Fibroblast of lung (primary cell): Measurements from ENCODE around the gene ANO2.

Source experiments
- EZH2 ChIP-seq: IDR thresholded peaks from 2 replicates; pipeline ENCODE4 v1.5.1; 2012; ENCODE audit warnings: low read length, control low read depth, mild to moderate bottlenecking; ENCODE audit errors: missing control alignments
- TF ChIP-seq, protein P1 (sequence below), 2 donors: IDR thresholded peaks in 1 of 2; conservative IDR thresholded peaks in 1 of 2; 1 replicate in 1 of 2; 2 replicates in 1 of 2; pipeline ENCODE4 v1.5.1; 2011 to 2012; ENCODE audit warnings: low read length in 2 of 2, control low read depth in 1 of 2, inconsistent platforms in 1 of 2, low read depth in 1 of 2, mild to moderate bottlenecking in 1 of 2

DNA sequence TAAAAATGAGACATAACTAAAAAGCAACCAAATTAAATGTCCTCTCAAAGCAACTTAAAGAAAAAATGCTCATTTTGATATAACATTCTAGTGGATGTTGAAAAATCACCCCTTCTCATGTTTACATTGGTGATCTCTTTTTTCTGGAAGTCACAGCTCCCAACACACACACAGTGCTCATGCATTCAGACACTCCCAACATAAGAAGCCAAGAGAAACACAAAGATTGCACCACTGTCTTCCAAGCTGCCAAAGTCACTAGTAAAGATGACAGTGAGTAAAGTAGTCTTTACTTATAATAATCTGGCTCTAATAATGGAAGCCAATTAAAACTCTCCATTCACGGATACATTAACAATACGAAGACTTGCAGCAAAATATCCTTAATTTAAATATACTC, 294.8 kb downstream of the ANO2 start:
- TF ChIP-seq, protein P1, sequence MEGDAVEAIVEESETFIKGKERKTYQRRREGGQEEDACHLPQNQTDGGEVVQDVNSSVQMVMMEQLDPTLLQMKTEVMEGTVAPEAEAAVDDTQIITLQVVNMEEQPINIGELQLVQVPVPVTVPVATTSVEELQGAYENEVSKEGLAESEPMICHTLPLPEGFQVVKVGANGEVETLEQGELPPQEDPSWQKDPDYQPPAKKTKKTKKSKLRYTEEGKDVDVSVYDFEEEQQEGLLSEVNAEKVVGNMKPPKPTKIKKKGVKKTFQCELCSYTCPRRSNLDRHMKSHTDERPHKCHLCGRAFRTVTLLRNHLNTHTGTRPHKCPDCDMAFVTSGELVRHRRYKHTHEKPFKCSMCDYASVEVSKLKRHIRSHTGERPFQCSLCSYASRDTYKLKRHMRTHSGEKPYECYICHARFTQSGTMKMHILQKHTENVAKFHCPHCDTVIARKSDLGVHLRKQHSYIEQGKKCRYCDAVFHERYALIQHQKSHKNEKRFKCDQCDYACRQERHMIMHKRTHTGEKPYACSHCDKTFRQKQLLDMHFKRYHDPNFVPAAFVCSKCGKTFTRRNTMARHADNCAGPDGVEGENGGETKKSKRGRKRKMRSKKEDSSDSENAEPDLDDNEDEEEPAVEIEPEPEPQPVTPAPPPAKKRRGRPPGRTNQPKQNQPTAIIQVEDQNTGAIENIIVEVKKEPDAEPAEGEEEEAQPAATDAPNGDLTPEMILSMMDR (conservative IDR thresholded peaks at IDR 0.05 in 1 of 2, IDR thresholded peaks at IDR 0.05 in 1 of 2; ENCODE audit: low read depth in 1 of 2, low read length in 2 of 2): no peak
- TF ChIP-seq EZH2: no peak
